Muscle of back (tissue), 11 donors: ENCODE measurements around the gene DENND6A. TPM values are rescaled to one million over a fixed set of nuclear protein-coding genes. Genes with fewer than 3 reads are reported as not detected.

ENCODE experiments used
- DNase-seq, 3 donors: peaks; one replicate each; pipeline versions ENCODE4 v3.0.0 to v3.0.0-alpha.2; 2013
- polyA plus RNA-seq, 10 donors: library from polyadenylated mRNA; unstranded; fragments of 120-200 nt; gene quantifications; one replicate each; pipeline ENCODE4 v1.2.1, GENCODE V29; 2013; ENCODE audit not compliant: insufficient read length in 10 of 10

The DENND6A gene
- polyA plus RNA-seq, 10 donors: 13.3 to 20.2 (median 16.4) TPM

GRCh38 chr3:57582474-57583168, 110.3 kb downstream of the DENND6A start:
- DNase-seq: no peak

- DNase-seq: no peak
Observed at GRCh38 chr3:57577801-57578200, 115.1 kb downstream of the DENND6A start.

- no peak for DNase-seq
Observed at GRCh38 chr3:57575966-57576626, 116.8 kb downstream of the DENND6A start.

Other genes starting within 250 kb of the DENND6A start
- under 1 TPM; 0.22 to 0.67 (median 0.51) TPM for gene DNAH12, start 148.7 kb downstream of the DENND6A start, polyA plus RNA-seq
- gene PDE12, start 136.8 kb downstream of the DENND6A start, polyA plus RNA-seq: 1 to 10 TPM; 7.0 to 9.5 (median 8.5) TPM
- 100 to 1,000 TPM; 175 to 249 (median 192) TPM for gene ARF4, start 95.7 kb downstream of the DENND6A start, polyA plus RNA-seq
- 100 to 1,000 TPM in 1 of 10 donors, 10 to 100 TPM in 9; 42.2 to 103 (median 63.5) TPM for gene SLMAP, start 63.2 kb upstream of the DENND6A start, polyA plus RNA-seq